ENCODE data around the gene DRD2.

The DRD2 gene

GRCh38 chr11:113446112-113446511, 29.1 kb downstream of the DRD2 start:
- DNase-seq (ENCODE audit: low read depth) = no peak

GRCh38 chr11:113444502-113445123, 30.6 kb downstream of the DRD2 start:
- no peak for DNase-seq (ENCODE audit: low read depth)

- DNase-seq (ENCODE audit: low read depth) = no peak
Observed at GRCh38 chr11:113440816-113441215, 34.4 kb downstream of the DRD2 start.

GRCh38 chr11:113436672-113437252, 38.4 kb downstream of the DRD2 start:
- DNase-seq (ENCODE audit: low read depth) = no peak

GRCh38 chr11:113435190-113435968, 39.8 kb downstream of the DRD2 start:
- DNase-seq (ENCODE audit: low read depth) = no peak

GRCh38 chr11:113431746-113432145, 43.5 kb downstream of the DRD2 start:
- DNase-seq (ENCODE audit: low read depth) = no peak

GRCh38 chr11:113426686-113427085, 48.5 kb downstream of the DRD2 start:
- DNase-seq (ENCODE audit: low read depth) = no peak

- no peak for DNase-seq (ENCODE audit: low read depth)
Observed at GRCh38 chr11:113420808-113421207, 54.4 kb downstream of the DRD2 start.

- DNase-seq (ENCODE audit: low read depth) = no peak
Observed at GRCh38 chr11:113419454-113420003, 55.7 kb downstream of the DRD2 start.

GRCh38 chr11:113417428-113417827, 57.8 kb downstream of the DRD2 start:
- no peak for DNase-seq (ENCODE audit: low read depth)

GRCh38 chr11:113415343-113415742, 59.9 kb downstream of the DRD2 start:
- no peak for DNase-seq (ENCODE audit: low read depth)

- no peak for DNase-seq (ENCODE audit: low read depth)
Observed at GRCh38 chr11:113412675-113413074, 62.5 kb downstream of the DRD2 start.

- no peak for DNase-seq (ENCODE audit: low read depth)
Observed at GRCh38 chr11:113411536-113411935, 63.7 kb downstream of the DRD2 start.

- DNase-seq (ENCODE audit: low read depth) = no peak
Observed at GRCh38 chr11:113410414-113411135, 64.6 kb downstream of the DRD2 start.

- DNase-seq (ENCODE audit: low read depth) = no peak
Observed at GRCh38 chr11:113409526-113409925, 65.7 kb downstream of the DRD2 start.

- no peak for DNase-seq (ENCODE audit: low read depth)
Observed at GRCh38 chr11:113408887-113409286, 66.3 kb downstream of the DRD2 start.

GRCh38 chr11:113408206-113408605, 67.0 kb downstream of the DRD2 start:
- DNase-seq (ENCODE audit: low read depth) = no peak

- DNase-seq (ENCODE audit: low read depth) = no peak
Observed at GRCh38 chr11:113407163-113407562, 68.0 kb downstream of the DRD2 start.

GRCh38 chr11:113405724-113406478, 69.3 kb downstream of the DRD2 start:
- DNase-seq (ENCODE audit: low read depth) = no peak

GRCh38 chr11:113404859-113405430, 70.3 kb downstream of the DRD2 start:
- DNase-seq (ENCODE audit: low read depth) = no peak

- DNase-seq (ENCODE audit: low read depth) = no peak
Observed at GRCh38 chr11:113401718-113402117, 73.5 kb downstream of the DRD2 start.

Data from stimulated activated CD8-positive, alpha-beta memory T cell treated with anti-CD3 and anti-CD28 coated beads, Interleukin-15, amount 100 ng/mL, for 24 hours (primary cell).